NCI-H2081 treated with DMSO at 0.1 percent for 48 hours (cell line): ENCODE data around the gene MORC1.

ENCODE experiments used
- DNase-seq: peaks from one replicate; lab custom pipeline; 2025; lab: John Stamatoyannopoulos, UW

Gene MORC1

GRCh38 chr3:109033000-109033660 is 84.8 kb downstream of the MORC1 start:
- DNase-seq, result no peak

- no peak for DNase-seq
Measured at GRCh38 chr3:109028753-109029152, 89.2 kb downstream of the MORC1 start.

- no peak for DNase-seq
Measured at GRCh38 chr3:109026821-109027220, 91.1 kb downstream of the MORC1 start.

GRCh38 chr3:109025896-109026295 is 92.0 kb downstream of the MORC1 start:
- no peak for DNase-seq

GRCh38 chr3:109023656-109024254 is 94.2 kb downstream of the MORC1 start:
- DNase-seq, result no peak

- no peak for DNase-seq
Measured at GRCh38 chr3:109023167-109023566, 94.8 kb downstream of the MORC1 start.

- no peak for DNase-seq
Measured at GRCh38 chr3:109021556-109021955, 96.4 kb downstream of the MORC1 start.

GRCh38 chr3:109018828-109019227 is 99.1 kb downstream of the MORC1 start:
- no peak for DNase-seq

GRCh38 chr3:109005443-109005842 is 112.5 kb downstream of the MORC1 start:
- DNase-seq, result no peak

- DNase-seq, result no peak
Measured at GRCh38 chr3:108998436-108998835, 119.5 kb downstream of the MORC1 start.

GRCh38 chr3:108985844-108986243 is 132.1 kb downstream of the MORC1 start:
- no peak for DNase-seq

GRCh38 chr3:108983051-108983450 is 134.9 kb downstream of the MORC1 start:
- DNase-seq, result no peak

- no peak for DNase-seq
Measured at GRCh38 chr3:108976058-108976457, 141.9 kb downstream of the MORC1 start.

GRCh38 chr3:108973019-108973418 is 144.9 kb downstream of the MORC1 start:
- DNase-seq, result no peak

- no peak for DNase-seq
Measured at GRCh38 chr3:108972482-108972881, 145.5 kb downstream of the MORC1 start.

- DNase-seq, result no peak
Measured at GRCh38 chr3:108970561-108970960, 147.4 kb downstream of the MORC1 start.

GRCh38 chr3:108966773-108967172 is 151.2 kb downstream of the MORC1 start:
- no peak for DNase-seq

GRCh38 chr3:108959017-108959416 is 158.9 kb downstream of the MORC1 start:
- no peak for DNase-seq

- DNase-seq, result no peak
Measured at GRCh38 chr3:108953700-108954099, 164.2 kb downstream of the MORC1 start, which contains the start of gene GUCA1C. Gene GUCA1C, minus strand, starts transcription at chr3:108953879. Its CDS starts 117 bp downstream, at chr3:108953762.

- no peak for DNase-seq
Measured at GRCh38 chr3:108953210-108953609, 164.7 kb downstream of the MORC1 start.

GRCh38 chr3:108951820-108952501 is 166.0 kb downstream of the MORC1 start:
- DNase-seq, result no peak

GRCh38 chr3:108947855-108948254 is 170.1 kb downstream of the MORC1 start:
- DNase-seq, result no peak
